D341Med (cell line): ENCODE measurements around the gene SELENOO.
"Not testable (repeated sequence)": the region's sequence is repeated elsewhere in the genome, so short reads cannot be mapped to it uniquely, and the experiment has no call there.

Experiments
- DNase-seq: peaks from one replicate; pipeline ENCODE4 v3.0.0; 2012; ENCODE audit warnings: low spot score

SELENOO gene

GRCh38 chr22:50199251-50199721 is 1.5 kb upstream of the SELENOO start:
- no peak for DNase-seq

- DNase-seq, result no peak
Observed at GRCh38 chr22:50199829-50200460, 866 bp upstream of the SELENOO start.

GRCh38 chr22:50201191-50202129 is 649 bp downstream of the SELENOO start:
- peak; percentile 79 for DNase-seq

GRCh38 chr22:50202130-50202666 is 1.4 kb downstream of the SELENOO start:
- DNase-seq, result no peak

GRCh38 chr22:50203288-50203687 is 2.5 kb downstream of the SELENOO start:
- DNase-seq, result no peak

- no peak for DNase-seq
Observed at GRCh38 chr22:50204571-50204970, 3.8 kb downstream of the SELENOO start.

- not testable (repeated sequence) for DNase-seq
Observed at GRCh38 chr22:50204998-50205397, 4.2 kb downstream of the SELENOO start.

GRCh38 chr22:50205781-50206569 is 5.2 kb downstream of the SELENOO start:
- DNase-seq, result no peak

GRCh38 chr22:50206599-50206998 is 5.8 kb downstream of the SELENOO start:
- peak; percentile 70 for DNase-seq

GRCh38 chr22:50207383-50208140 is 6.8 kb downstream of the SELENOO start:
- no peak for DNase-seq

- DNase-seq, result no peak
Observed at GRCh38 chr22:50208430-50208938, 7.7 kb downstream of the SELENOO start.

GRCh38 chr22:50208939-50209892 is 8.4 kb downstream of the SELENOO start:
- no peak for DNase-seq

- peak; percentile 81 for DNase-seq
Observed at GRCh38 chr22:50209893-50210292, 9.1 kb downstream of the SELENOO start.

- no peak for DNase-seq
Observed at GRCh38 chr22:50210378-50211139, 9.7 kb downstream of the SELENOO start.

- no peak for DNase-seq
Observed at GRCh38 chr22:50211147-50211546, 10.3 kb downstream of the SELENOO start.

- DNase-seq, result no peak
Observed at GRCh38 chr22:50213263-50213662, 12.5 kb downstream of the SELENOO start.

- DNase-seq, result no peak
Observed at GRCh38 chr22:50215297-50216054, 14.7 kb downstream of the SELENOO start.

GRCh38 chr22:50216055-50216683 is 15.4 kb downstream of the SELENOO start:
- DNase-seq, result no peak
